Mesodermal cell (in vitro differentiated cells): ENCODE measurements around the gene NAP1L4.

ENCODE experiments used
- H3K27ac ChIP-seq: 2 replicates; pipeline ENCODE4 v1.7.0; 2013; ENCODE audit warnings: mild to moderate bottlenecking, low read depth, low read length, moderate library complexity; ENCODE audit not compliant: severe bottlenecking
- H3K36me3 ChIP-seq: 2 replicates; pipeline ENCODE4 v1.7.1; 2013; ENCODE audit warnings: mild to moderate bottlenecking, low read length, moderate library complexity; ENCODE audit not compliant: control insufficient read depth, insufficient read depth
- H3K4me1 ChIP-seq: one replicate; pipeline ENCODE4 v1.7.1; 2013; ENCODE audit warnings: mild to moderate bottlenecking, low read length; ENCODE audit not compliant: insufficient read depth, control insufficient read depth, poor library complexity, severe bottlenecking
- H3K4me3 ChIP-seq: 2 replicates; pipeline ENCODE4 v1.7.0; 2013; ENCODE audit warnings: low read length, control low read depth, mild to moderate bottlenecking; ENCODE audit not compliant: insufficient read depth, poor library complexity, severe bottlenecking; ENCODE audit errors: extremely low read depth
- H3K9me3 ChIP-seq: 2 replicates; pipeline ENCODE4 v1.7.1; 2013; ENCODE audit warnings: mild to moderate bottlenecking, low read length, moderate library complexity; ENCODE audit not compliant: control insufficient read depth
- WGBS, 2 experiments: methylation state at CpG; one replicate each; pipeline ENCODE4 v1.1.5; 2013; ENCODE audit warnings: missing lambda C conversion rate in 2 of 2; ENCODE audit not compliant: insufficient coverage in 2 of 2; 5-methylcytosine and 5-hydroxymethylcytosine counted together

Gene NAP1L4

GRCh38 chr11:2919188-2919587 lies 72.9 kb downstream of the NAP1L4 start:
- no peaks in the 10 kb centered on the region for H3K4me1 ChIP-seq
- peaks cover 5% of the 10 kb centered on the region for H3K36me3 ChIP-seq
- WGBS, 2 experiments = 95 to 98% methylated on average over 9 of the region's 9 CpGs
- H3K9me3 ChIP-seq = no peaks in the 10 kb centered on the region
- H3K27ac ChIP-seq = no peak overlapping the region
- H3K4me3 ChIP-seq = no peak overlapping the region

DNA sequence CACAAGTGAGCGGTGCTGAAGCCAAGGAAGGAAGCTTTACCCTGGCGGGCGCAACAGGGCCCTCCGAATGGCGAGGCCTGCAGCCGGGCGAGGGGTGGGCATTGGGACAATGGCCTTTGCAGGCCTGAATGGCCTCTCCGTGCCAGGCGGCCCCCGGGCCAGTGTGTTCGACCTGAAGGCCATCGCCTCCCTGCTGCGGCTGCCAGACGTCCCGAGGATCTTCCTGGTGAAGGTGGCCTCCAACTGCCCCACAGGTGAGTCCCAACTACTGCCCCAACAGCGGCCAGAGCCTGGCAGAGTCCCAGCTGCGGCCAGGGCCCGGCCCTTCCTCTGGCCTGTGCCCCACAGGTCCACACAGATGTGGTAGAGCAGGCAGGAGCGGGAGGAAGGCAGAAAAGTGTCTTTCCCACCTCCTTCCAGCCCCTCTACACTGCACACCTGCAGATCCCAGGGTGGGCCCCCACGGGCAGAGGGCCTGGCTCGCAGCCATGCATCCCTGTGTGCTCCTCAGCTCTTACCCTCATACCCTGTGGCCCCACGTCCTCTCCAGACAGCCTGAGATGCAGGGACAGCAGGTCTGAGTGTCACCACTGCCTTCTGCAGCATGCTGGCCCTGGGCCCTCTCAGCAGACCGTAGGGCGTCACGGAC lies 74.2 kb downstream of the NAP1L4 start:
- H3K9me3 ChIP-seq = no peaks in the 10 kb centered on the region
- 93 to 94% methylated on average over 19 to 25 of the region's 25 CpGs for WGBS, 2 experiments

GRCh38 chr11:2916892-2917645 lies 75.1 kb downstream of the NAP1L4 start:
- WGBS, 2 experiments = 92 to 96% methylated on average over 15 to 16 of the region's 16 CpGs
- Histone ChIP-seq H3K9me3 (no peaks in the 10 kb centered on the region), H3K36me3 (peaks cover 3% of the 10 kb centered on the region), H3K27ac (no peak overlapping the region), H3K4me1 (peaks cover 18% of the 10 kb centered on the region), H3K4me3 (no peak overlapping the region)

More for the DNA sequence above, 74.2 kb downstream of the NAP1L4 start:
- Histone ChIP-seq H3K36me3 (peaks cover 3% of the 10 kb centered on the region), H3K27ac (no peak overlapping the region), H3K4me1 (peaks cover 9% of the 10 kb centered on the region), H3K4me3 (no peak overlapping the region)

DNA sequence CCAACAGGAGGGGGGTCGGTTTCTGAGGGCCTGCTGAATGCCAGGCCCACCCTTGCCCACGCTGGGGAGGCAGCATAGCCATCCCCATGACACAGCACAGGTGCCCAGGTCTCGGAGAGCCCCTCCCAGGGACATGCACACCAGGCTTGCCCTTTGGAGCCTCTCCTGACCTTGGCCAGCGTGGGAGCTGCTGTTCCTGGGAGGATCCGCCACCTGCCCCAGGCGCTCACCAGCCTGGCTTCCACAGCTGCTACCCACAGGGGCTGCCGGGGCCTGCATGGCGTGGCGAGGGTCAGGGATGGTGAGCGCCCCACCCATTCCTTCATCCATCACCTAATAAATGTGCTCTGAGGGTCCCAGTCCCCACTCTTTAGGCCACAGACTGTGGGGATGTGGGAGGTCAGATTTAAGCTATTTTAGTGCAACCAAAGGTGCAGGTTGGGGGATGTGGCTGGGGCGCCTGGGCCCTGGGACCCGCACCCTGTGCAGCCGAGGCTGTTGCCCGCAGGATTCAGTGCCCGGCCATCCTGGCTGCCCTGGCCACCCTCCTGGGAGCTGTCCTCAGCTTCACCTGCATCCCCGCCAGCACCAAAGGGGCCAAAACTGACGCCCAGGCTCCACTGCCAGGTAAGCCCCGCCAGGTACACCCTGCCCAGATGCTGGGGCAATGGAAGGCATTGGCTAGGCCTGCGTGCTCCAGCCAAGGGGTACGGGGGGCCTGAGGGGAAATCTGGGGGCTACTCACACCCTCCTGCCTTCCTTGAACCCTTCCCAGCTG lies 75.8 kb downstream of the NAP1L4 start:
- Histone ChIP-seq H3K27ac (no peak overlapping the region), H3K4me3 (no peak overlapping the region), H3K9me3 (no peaks in the 10 kb centered on the region), H3K36me3 (peaks cover 3% of the 10 kb centered on the region), H3K4me1 (peaks cover 21% of the 10 kb centered on the region)
- WGBS, 2 experiments = 89 to 91% methylated on average over 12 to 15 of the region's 20 CpGs

GRCh38 chr11:2915473-2915872 lies 76.7 kb downstream of the NAP1L4 start:
- 89 to 90% methylated on average over 11 of the region's 11 CpGs for WGBS, 2 experiments
- Histone ChIP-seq H3K4me1 (peaks cover 21% of the 10 kb centered on the region), H3K36me3 (peaks cover 3% of the 10 kb centered on the region), H3K27ac (no peak overlapping the region), H3K9me3 (no peaks in the 10 kb centered on the region), H3K4me3 (no peak overlapping the region)

- WGBS, 2 experiments = 91 to 94% methylated on average over 18 of the region's 18 CpGs
These were observed 77.5 kb downstream of the NAP1L4 start for GRCh38 chr11:2914455-2915195.

DNA sequence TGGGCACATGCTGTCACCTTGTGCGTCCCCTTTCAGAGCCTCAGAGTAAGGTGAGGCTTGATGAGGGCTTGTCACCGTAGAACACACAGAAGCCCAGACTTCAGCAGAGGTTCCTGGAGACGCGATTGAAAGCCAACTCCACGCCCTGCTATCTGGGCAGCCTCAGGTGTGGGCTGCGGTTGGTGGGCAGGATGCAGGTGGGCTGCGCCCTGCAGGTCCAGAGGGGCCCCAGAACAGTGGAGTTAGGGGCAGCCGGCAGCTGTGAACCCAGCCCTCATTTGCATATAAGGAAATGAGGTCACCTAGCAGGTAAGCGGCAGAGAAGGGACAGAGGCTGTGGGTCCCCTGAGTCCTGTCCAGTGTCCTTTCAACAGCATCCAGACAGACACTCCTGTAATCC lies 78.4 kb downstream of the NAP1L4 start:
- 87 to 90% methylated on average over 9 of the region's 9 CpGs for WGBS, 2 experiments
- Histone ChIP-seq H3K9me3 (no peaks in the 10 kb centered on the region), H3K27ac (no peak overlapping the region), H3K36me3 (no peaks in the 10 kb centered on the region), H3K4me3 (no peak overlapping the region), H3K4me1 (peaks cover 21% of the 10 kb centered on the region)

More at GRCh38 chr11:2914455-2915195, 77.5 kb downstream of the NAP1L4 start:
- H3K36me3 ChIP-seq = peaks cover 3% of the 10 kb centered on the region
- H3K9me3 ChIP-seq = no peaks in the 10 kb centered on the region
- peaks cover 21% of the 10 kb centered on the region for H3K4me1 ChIP-seq
- H3K27ac ChIP-seq = no peak overlapping the region
- no peak overlapping the region for H3K4me3 ChIP-seq

DNA sequence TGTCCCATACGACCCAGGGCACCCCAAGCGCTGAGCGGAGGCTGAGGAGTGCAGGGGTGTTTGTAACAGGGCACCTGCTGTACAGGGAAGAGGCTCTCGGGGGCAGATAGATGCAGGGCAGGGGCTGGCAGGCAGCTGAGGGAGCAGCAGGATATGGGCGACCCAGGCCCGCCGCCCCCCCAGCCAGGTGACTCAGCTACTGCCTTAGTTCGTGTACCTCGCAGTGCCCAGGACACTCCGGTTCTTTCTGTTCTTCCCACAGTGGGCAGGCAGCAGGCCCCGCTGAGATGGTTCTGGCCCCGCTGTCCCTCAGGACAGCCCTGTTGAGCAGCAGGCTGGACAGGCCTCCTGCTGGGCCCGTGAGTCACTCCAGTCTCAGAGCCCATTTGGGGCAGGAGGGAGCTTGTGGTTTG lies 79.1 kb downstream of the NAP1L4 start:
- WGBS, 2 experiments = 60 to 61% methylated on average over 10 to 13 of the region's 13 CpGs
- Histone ChIP-seq H3K27ac (peak overlapping the region; percentile 41), H3K4me3 (no peak overlapping the region), H3K9me3 (no peaks in the 10 kb centered on the region), H3K4me1 (peaks cover 21% of the 10 kb centered on the region), H3K36me3 (no peaks in the 10 kb centered on the region)

DNA sequence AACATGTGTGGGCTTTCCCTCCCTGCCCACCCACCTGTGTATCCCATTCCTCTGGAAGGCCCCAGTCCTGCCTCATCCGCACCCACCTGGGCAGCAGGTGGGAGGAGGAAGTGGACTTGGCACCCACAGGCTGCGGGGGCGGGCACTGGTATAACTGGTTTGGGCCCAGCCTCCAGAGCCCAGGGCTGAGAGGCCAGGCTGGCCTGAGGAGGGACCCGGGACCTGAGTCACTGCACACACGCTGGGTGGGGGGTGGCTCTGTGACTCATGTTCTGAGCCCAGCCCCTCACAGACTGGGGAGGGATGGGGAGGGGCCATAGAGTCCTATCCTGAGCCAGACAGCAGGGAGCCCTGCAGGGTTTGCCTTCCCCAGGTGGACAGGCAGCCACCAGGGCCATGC lies 79.6 kb downstream of the NAP1L4 start:
- Histone ChIP-seq H3K4me3 (no peak overlapping the region), H3K36me3 (no peaks in the 10 kb centered on the region), H3K4me1 (peaks cover 21% of the 10 kb centered on the region), H3K27ac (peak overlapping the region; percentile 41), H3K9me3 (no peaks in the 10 kb centered on the region)
- WGBS, 2 experiments = 47 to 51% methylated on average over 3 to 5 of the region's 5 CpGs

GRCh38 chr11:2911785-2912391 lies 80.2 kb downstream of the NAP1L4 start:
- Histone ChIP-seq H3K27ac (no peak overlapping the region), H3K4me1 (peaks cover 21% of the 10 kb centered on the region), H3K9me3 (no peaks in the 10 kb centered on the region), H3K36me3 (no peaks in the 10 kb centered on the region), H3K4me3 (no peak overlapping the region)
- WGBS, 2 experiments = 82 to 85% methylated on average over 8 to 10 of the region's 12 CpGs
